ENCODE results near the gene CENPP. TPM values are rescaled to one million over a fixed set of nuclear protein-coding genes. Genes with fewer than 3 reads are reported as not detected.

The CENPP gene
- total RNA-seq, 1 experiment from 2014 or later, result 14.3 TPM

- Mint-ChIP-seq H3K36me3 (no peaks in the 10 kb centered on the region), H3K9me3 (no peaks in the 10 kb centered on the region), H3K27ac (peak overlapping the region; percentile 24; the same call in 1 of the 2 replicates), H3K27me3 (ENCODE audit: low read depth) (no peaks in the 10 kb centered on the region), H3K4me3 (no peak overlapping the region), H3K4me1 (peaks cover 13% of the 10 kb centered on the region)
- CTCF ChIA-PET, result interaction anchor here (1.4 kb wide), 1 partner anchor 32 kb away, joined by 3 read pairs; no protein-coding TSS in a partner anchor
- TF ChIP-seq ESRRA (CRISPR knock-in tag; IDR thresholded peaks at IDR 0.05; ENCODE audit: borderline replicate concordance) (no peak), AFF4 (CRISPR knock-in tag; IDR thresholded peaks at IDR 0.05; ENCODE audit: borderline replicate concordance) (no peak), MAX (CRISPR knock-in tag; IDR thresholded peaks at IDR 0.05) (no peak), ATF2 (CRISPR knock-in tag; IDR thresholded peaks at IDR 0.05; ENCODE audit: borderline replicate concordance, low read depth) (no peak), E2F1 (CRISPR knock-in tag; IDR thresholded peaks at IDR 0.05) (no peak), CBFB (CRISPR knock-in tag; IDR thresholded peaks at IDR 0.05; ENCODE audit: low read depth) (no peak)
- POLR2A ChIA-PET, result no interaction called here
- no peak for ATAC-seq
- DNase-seq (ENCODE audit: low spot score), result no peak
These were observed 208.5 kb downstream of the CENPP start for GRCh38 chr9:92534204-92534603.

- DNase-seq (ENCODE audit: low spot score) (no peak), ATAC-seq (peak; percentile 52)
- Mint-ChIP-seq H3K4me3 (no peak overlapping the region), H3K4me1 (peaks cover 13% of the 10 kb centered on the region), H3K27ac (no peak overlapping the region), H3K9me3 (no peaks in the 10 kb centered on the region), H3K36me3 (no peaks in the 10 kb centered on the region), H3K27me3 (ENCODE audit: low read depth) (no peaks in the 10 kb centered on the region)
- POLR2A ChIA-PET, result no interaction called here
- CTCF ChIA-PET, result interaction anchor here (1.4 kb wide), 1 partner anchor 33 kb away, joined by 3 read pairs; no protein-coding TSS in a partner anchor
- TF ChIP-seq NR1H2 (CRISPR knock-in tag; IDR thresholded peaks at IDR 0.05) (no peak), CREB1 (CRISPR knock-in tag; IDR thresholded peaks at IDR 0.05) (no peak), JAZF1 (CRISPR knock-in tag; IDR thresholded peaks at IDR 0.05) (no peak), FOXJ3 (CRISPR knock-in tag; IDR thresholded peaks at IDR 0.05; ENCODE audit: borderline replicate concordance) (no peak), AR (CRISPR knock-in tag; IDR thresholded peaks at IDR 0.05) (no peak), ZNF138 (CRISPR knock-in tag; conservative IDR thresholded peaks at IDR 0.05) (no peak), MYBL2 (CRISPR knock-in tag; IDR thresholded peaks at IDR 0.05) (no peak), CREM (CRISPR knock-in tag; IDR thresholded peaks at IDR 0.05) (no peak), STAT6 (CRISPR knock-in tag; conservative IDR thresholded peaks at IDR 0.05; ENCODE audit: low read depth) (no peak), ZNF232 (CRISPR knock-in tag; IDR thresholded peaks at IDR 0.05) (no peak), E2F5 (CRISPR knock-in tag; IDR thresholded peaks at IDR 0.05) (no peak), SOX15 (CRISPR knock-in tag; IDR thresholded peaks at IDR 0.05) (no peak)
These were observed 208.9 kb downstream of the CENPP start for GRCh38 chr9:92534674-92535073.
